HFF-Myc (cell line): Measurements from ENCODE around the gene KDR.

Experiments used
- DNase-seq: peaks from one replicate; pipeline ENCODE4 v3.0.0-alpha.2; 2011; ENCODE audit warnings: low read depth; ENCODE audit errors: extremely low read depth
- H3K4me3 ChIP-seq: replicated peaks from 2 replicates; pipeline ENCODE4 v1.5.1; 2011; ENCODE audit warnings: low read depth, mild to moderate bottlenecking, control low read depth, low read length
- TF ChIP-seq, protein P1 (sequence below): IDR thresholded peaks from 2 replicates; pipeline ENCODE4 v1.5.1; 2012; ENCODE audit warnings: mild to moderate bottlenecking, low read depth, low read length, control low read depth; ENCODE audit errors: missing control alignments

Gene KDR

DNA sequence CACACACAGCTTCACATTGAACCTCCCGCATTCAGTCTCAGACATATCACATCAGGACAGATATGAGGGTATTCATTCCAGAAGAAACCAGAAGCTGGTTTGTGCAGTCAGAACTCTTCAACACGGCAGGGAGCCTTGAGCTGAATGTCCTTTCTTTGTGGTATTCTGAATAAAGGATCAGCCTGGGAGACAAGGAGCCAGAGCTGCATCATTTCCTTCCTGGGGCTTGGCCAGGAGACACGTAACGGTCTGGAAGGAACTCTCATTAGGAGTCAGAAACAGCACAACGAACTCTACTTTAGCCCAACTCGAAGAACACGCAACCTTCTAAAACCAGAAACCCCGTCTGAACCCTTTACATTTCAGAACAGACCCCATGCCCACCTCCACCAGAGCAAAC is 46.4 kb downstream of the KDR start:
- no peak overlapping the region for H3K4me3 ChIP-seq
- TF ChIP-seq, protein P1, sequence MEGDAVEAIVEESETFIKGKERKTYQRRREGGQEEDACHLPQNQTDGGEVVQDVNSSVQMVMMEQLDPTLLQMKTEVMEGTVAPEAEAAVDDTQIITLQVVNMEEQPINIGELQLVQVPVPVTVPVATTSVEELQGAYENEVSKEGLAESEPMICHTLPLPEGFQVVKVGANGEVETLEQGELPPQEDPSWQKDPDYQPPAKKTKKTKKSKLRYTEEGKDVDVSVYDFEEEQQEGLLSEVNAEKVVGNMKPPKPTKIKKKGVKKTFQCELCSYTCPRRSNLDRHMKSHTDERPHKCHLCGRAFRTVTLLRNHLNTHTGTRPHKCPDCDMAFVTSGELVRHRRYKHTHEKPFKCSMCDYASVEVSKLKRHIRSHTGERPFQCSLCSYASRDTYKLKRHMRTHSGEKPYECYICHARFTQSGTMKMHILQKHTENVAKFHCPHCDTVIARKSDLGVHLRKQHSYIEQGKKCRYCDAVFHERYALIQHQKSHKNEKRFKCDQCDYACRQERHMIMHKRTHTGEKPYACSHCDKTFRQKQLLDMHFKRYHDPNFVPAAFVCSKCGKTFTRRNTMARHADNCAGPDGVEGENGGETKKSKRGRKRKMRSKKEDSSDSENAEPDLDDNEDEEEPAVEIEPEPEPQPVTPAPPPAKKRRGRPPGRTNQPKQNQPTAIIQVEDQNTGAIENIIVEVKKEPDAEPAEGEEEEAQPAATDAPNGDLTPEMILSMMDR = no peak
- no peak for DNase-seq

DNA sequence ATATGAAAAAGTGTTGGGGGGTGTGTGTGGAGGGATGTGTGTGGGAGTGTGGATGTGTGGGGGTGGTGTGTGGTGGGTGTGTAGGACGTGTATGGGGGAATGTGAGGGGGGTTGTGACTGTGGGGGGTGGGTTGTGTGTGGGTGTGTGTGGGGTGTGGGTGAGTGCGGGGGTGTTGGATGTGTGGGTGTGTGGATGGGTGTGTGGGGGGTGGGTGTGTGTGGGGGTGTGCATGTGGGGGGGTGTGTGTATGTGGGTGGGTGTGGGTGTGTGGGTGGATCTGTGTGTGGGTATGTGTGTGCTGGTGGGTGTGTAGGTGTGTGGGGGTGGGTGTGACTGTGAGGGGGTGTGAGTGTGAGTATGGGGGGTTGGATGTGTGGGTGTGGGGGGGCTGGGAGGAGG is 47.8 kb downstream of the KDR start:
- no peak for DNase-seq
- TF ChIP-seq, protein P1 = no peak
- no peak overlapping the region for H3K4me3 ChIP-seq

DNA sequence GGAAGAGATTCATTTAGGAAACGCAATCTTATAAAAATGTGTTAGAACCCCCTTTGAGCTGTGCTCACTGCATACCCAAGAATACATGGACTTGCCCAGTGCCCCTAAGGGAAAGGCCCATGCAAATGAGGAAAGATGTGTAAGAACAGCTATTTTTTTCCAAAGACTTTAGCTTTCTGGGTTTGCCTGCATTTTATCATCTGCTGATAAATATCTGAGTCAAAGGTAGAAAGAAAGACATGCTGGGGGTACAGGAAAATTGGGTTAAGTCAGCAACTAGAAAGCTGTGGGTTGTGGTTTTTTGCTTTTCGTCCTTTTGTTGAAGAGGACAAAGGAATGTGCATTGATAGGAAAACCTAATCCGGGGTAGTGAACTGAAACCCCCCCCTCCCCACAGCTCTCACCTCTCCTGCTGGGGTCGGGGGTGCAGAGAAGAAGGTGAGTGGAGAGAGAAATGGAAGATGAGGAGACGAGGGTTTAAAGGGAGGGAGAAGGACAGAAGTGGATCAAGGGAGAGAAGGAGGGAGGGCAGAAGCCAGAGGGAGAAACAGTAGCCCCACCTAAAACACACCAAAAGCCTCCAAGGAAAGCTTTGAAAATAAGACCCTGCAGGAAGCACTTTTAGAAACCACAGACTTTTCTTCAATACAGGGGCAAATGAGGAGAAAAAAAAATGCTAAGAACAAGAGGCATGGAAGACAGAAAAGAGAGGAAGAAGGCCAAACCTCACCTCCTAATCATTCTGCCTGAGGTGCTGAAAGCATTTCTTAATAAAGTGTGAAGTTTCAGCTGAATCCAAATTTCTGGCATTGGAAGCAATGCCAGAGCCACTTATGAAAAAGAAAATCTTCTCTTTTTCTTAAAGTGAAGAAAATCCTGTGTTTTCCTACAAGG is 49.3 kb downstream of the KDR start:
- DNase-seq = no peak
- no peak overlapping the region for H3K4me3 ChIP-seq
- TF ChIP-seq, protein P1 = no peak

DNA sequence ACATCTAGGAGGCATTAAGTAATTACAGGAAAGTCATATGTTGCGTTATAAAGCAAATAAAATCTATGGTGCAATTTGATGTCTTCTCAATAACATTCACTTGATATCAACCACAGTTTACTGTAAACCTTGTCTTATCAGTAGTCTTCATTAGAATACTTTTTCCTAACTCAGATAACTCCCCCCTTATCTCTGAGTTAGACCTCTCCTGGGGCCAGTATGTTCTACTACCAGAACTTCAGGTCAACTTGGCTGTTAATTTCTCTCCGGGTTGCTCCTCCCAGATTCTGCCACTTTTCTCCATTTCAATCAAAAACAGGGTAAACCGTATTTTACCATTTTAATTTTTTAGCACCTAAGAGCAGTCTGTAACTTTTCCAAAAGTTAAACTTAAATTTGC is 50.0 kb downstream of the KDR start:
- TF ChIP-seq, protein P1 = no peak
- H3K4me3 ChIP-seq = no peak overlapping the region
- DNase-seq = no peak

DNA sequence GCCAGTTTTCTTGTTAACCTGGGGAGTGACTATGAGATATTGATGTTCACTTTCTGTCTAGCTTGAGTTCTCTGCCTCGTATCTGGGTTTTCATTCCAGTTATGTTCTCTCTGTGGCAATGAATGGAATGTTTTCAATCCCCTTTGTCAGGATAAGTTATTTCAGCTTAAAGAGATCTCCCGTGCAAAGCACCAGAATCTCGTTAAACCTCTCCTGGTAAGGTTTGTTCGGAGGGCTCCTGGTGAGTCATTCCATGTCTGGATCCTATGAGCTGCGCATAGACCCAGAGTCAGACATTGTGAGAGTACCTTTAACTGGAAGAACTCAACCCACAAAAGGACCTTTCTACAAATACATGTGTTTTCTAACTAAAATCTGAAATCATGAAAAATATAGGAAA is 51.0 kb downstream of the KDR start:
- no peak for DNase-seq
- no peak overlapping the region for H3K4me3 ChIP-seq
- TF ChIP-seq, protein P1 = no peak

DNA sequence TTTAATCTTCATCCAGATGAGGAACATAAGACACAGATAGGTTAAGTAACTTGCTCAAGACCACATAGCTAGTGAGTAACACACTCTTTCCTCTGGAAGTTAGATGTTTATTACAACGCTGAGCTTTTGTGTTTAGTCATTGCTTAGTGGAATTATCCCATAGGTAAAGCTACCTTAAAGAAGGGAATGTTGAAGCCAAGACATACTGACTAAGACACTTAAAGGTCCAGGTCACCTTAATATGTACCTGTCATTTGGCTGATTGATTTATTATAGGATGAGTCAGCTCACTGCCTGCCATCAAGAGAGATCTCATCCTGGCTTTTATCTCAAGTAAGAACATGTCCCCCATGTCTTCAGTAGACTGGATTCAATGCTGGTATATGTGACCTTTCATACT is 53.4 kb downstream of the KDR start:
- no peak overlapping the region for H3K4me3 ChIP-seq
- TF ChIP-seq, protein P1 = no peak
- DNase-seq = no peak
